Measurements from ENCODE around the gene UBE2L5.

DNA sequence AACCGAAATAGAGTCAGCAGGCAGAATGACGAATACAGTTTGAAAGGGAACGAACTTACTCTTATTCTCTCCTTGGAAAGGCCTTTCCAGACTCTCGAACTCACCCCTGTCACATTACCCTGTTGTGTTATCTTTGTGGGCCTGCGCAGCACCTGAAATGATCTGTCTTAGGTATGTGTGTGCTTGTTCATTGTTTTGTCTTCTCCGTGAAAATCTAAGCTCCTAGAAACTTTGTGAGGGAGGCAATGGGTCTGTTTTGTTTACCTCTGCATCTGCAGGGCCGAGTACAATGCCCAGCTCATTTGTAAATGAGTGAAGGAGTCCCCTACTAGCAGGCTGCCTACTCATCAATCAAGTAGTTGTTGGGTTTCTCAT, 23.8 kb downstream of the UBE2L5 start:
- TF ChIP-seq CTCF (IDR thresholded peaks at IDR 0.05) (no peak), POLR2A (IDR thresholded peaks at IDR 0.05) (no peak)
